CD4-positive, alpha-beta T cell treated with Interleukin-4 for 1 hour (primary cell): ENCODE measurements around the gene DIAPH3.

Experiments used
- DNase-seq, 2 donors: peaks; one replicate each; pipeline ENCODE4 v3.0.0-alpha.2; 2020 to 2022

DIAPH3 gene

DNA sequence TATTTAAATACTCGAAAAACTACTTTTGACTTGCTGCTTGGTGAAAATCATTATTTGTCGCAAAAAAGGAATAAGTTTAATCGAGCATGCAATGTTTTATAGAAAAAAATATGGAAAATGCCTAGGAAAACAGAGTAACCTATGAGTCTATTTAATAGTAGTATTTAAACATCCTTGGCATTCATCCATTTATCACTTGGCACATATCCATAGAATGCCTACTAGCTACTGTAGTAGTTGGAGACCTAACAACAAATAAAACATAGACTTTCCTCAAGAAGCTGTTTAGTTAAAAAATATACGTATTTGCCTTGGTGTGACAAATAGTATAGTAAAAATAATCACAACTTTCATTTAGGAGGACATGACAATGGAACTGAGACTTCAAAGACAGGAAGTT is 302.1 kb downstream of the DIAPH3 start:
- DNase-seq: no peak

DNA sequence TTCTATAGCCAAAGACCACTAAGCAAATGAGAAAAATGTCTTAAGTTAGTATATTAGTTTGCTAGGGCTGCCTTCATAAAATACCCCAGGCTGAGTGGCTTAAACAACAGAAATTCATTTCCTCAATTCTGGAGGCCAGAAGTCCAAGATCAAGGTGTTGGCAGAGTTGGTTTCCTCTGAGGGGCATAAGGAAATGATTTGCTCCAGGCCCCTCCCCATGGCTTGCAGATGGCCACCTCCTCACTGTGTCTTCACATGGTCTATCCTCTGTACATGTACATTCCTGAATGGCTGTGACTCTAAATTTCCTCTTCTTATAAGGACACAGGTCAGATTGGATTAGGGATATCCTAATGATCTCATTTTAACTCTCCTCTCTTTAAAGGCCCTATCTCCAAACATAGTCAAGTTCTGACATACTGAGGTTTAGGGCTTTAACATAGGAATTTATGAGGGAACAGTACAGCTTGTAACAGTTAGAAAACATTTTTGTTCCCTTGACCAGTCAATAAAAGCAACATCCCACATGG is 307.4 kb downstream of the DIAPH3 start:
- DNase-seq: no peak

DNA sequence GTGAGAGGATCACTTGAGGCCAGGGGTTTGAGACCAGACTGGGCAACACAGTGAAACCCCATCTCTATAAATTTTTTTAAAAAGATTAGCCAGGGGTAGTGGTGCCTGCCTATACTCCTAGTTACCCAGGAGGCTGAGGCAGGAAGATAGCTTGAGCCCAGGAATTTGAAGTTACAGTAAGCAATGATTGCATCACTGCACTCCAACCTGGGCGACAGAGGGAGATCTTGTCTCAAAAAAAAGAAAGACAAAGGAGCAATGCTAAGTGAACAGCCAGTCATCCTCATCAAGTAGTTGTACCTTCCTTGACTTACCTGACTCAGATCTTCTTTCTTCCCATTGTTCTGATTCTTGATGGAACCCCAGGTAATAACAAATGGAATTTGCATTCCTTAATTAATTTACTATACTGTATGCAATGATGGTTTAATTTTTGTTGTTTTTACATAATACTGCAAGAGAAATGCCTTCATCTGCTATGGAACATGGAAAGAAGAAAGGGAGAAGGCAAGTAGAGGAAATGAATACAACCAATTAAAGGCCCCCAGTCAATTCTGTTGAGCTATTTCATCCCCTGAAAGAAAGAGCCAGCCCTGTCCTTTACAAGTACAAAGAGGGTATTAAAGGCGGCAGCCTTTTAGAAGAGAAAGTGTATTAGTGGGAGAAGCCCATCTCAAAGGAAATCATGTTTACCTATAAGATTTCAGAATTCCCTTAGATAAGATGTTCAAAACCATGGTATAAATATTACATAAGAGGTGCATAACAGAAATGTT is 316.7 kb downstream of the DIAPH3 start:
- DNase-seq: no peak

DNA sequence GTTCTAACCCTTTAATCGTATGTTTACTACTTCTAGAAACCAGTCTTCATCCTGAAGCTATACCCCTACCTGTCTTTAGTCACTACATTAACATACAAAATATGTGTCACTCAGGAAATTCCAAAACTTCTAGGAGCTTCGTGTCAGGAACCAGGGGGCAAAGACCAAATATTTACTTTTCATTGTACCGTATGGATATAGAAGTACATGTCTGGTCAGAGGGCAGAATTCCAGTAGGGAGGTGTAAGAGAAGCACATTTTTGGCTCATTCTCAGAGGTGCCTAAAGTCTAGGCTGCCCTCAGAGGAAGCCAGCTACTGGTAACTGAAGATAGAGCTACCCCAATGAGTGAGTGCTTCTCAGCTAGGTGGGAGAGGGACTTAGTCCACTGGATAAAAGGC is 320.7 kb downstream of the DIAPH3 start:
- DNase-seq: no peak

DNA sequence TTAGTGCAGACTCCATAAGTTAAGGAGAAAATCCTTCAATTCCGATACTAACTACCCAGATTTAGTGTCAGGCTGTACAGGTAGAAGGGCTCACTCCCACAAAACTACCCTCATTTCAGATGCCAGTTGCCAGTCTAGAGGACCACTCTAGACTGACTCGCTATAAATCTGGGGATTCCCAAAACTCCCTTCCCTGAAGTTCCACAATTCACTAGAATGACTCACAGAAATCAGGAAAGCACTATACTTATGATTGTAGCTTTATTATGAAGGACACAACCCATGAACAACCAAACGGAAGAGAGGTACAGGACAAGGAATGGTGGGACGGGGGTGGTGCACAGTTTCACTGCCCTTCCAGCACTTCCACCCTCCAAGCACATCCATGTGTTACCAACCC is 321.2 kb downstream of the DIAPH3 start:
- DNase-seq: no peak

DNA sequence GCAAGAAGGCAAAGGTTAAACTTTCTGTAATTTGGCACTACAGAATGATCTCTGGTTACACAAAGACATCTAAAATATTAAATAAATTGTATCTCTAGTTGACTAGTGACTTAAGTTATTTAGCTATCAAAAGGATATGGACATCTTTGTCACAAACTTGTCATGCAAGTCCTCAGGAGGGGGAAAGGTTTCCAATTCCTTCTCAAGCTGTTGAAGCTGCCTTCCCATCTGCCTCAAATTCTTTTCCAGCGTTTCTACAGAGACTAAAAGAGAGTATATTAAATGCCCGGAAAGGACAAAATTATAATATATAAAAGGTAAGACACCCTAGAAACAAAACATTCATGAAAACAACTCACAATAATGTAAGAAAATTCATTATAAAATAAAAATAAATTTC is 324.5 kb downstream of the DIAPH3 start:
- DNase-seq: no peak

DNA sequence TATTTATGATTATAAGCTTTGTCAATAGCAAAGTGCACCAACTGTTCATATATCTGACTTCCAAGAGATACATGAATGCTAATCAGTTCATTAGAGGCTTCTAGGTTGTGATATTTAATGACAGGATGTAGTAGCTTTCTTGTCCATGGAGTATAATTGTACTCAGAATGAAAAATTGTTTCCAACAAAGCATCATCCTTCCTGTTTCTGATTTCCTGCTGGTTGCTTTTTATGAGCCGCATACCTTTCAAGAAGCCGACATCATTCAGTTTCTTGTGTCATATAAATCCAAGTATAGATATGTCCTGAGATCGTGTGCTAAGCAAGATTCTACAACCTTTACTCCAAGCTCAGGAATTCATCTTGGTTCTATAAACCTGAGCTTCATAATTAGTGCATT is 326.6 kb downstream of the DIAPH3 start:
- DNase-seq: no peak

DNA sequence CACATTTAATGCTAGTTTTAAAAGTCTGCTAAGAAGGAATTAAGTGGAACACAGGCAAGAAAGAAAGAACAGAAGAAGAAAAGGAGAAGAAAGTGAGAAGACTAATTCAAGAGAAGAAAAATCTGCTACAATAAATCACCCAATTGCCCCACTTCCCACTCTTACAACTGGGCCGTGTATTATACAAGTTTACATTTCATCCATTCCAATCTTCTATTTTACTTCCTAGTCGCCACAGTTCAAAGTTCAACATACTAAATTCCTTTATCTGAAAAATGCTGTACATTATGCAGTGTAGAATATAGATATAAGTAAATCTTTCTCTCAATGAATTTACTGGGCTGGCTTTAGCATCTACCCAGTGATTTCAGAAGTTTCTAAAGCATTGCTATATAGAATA is 328.2 kb downstream of the DIAPH3 start:
- DNase-seq: no peak

DNA sequence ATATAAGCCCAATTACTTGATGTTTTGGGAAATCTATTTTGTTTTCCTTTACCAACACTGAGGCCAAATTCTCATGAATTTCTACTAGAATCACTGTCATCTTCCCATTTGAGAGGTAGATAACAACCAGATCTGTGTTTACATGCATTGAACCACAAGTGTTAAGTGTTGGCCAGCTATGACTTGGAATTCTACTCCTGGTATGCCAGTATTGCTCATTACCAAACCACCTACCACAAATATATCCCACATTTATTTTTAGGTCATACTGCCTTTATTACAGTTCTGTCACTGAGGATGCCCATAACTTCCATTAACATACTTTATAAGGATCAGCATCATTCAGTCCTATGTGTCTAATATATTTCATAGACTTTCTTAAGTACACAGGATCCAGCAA is 328.9 kb downstream of the DIAPH3 start:
- DNase-seq: no peak

DNA sequence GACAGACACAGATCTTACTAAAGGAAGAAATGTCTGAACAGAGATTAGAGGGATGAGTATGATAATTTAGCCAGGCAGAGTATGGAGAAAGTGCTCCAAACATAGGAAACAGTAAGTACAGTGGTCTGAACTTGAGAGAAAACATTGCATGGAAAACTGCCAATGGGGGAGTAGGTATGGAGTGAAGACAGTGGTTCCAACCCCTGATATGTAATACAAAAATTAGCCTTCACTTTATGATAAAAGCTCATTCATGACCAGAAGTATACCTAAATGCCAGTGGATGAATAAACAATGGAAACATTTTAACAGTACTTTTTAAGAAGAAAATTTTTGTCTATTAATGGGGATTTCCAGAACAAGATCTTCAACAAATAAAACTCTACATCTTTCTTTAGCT is 334.0 kb downstream of the DIAPH3 start:
- DNase-seq: no peak

DNA sequence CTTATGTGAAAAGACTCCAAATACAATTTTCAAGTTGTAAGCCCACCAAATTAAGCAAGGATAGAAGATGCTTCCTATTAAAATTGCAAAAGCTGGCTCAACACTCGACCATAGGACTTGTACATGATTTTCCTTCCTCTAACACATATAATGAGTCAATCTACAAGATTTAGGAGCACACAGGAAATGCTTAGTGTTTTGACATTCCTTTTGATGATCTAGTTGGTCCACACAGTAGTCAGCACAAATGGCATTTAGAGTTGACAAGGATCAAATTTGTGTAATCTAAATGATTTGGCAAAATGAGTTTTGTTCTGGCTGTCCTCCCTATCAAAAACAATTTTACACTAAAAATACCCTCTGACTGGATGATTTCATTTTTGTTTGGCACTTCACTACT is 340.2 kb downstream of the DIAPH3 start:
- DNase-seq: no peak

DNA sequence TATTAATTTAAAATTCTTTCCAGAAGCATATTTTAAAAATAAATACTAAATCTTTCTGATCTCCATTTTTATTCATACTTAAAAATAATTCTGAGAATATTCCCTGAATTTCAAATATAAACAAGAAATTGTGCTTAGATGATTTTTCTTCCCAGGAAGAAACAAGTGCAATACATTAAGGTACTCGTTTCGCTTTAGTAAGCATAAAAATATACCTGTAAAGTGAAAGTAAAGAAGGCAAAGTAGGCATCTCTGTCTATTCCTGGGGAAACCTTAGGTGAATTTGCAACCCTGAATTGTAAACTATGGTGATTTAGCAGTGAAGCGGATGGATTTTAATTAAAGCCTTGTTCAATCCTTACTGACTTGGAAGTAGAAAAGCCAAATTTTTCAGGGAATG is 354.2 kb downstream of the DIAPH3 start:
- DNase-seq: no peak

DNA sequence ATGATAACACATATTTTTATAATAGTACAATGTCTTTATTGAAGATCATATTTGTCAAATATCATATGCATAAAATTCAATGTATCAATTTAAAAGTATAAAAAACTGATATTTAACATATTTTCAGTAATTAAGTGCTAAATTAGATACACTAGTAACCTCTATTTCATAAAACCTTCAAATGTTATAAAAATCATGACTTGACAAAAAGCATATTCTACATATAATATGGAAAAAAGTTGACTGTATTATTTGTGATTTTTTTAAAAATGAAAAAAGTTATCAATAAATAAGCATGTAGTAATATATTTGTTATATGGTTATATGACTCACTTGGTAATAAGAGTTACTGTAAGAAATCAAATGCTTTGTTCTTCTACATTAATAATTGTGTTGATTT is 356.9 kb downstream of the DIAPH3 start:
- DNase-seq: no peak

DNA sequence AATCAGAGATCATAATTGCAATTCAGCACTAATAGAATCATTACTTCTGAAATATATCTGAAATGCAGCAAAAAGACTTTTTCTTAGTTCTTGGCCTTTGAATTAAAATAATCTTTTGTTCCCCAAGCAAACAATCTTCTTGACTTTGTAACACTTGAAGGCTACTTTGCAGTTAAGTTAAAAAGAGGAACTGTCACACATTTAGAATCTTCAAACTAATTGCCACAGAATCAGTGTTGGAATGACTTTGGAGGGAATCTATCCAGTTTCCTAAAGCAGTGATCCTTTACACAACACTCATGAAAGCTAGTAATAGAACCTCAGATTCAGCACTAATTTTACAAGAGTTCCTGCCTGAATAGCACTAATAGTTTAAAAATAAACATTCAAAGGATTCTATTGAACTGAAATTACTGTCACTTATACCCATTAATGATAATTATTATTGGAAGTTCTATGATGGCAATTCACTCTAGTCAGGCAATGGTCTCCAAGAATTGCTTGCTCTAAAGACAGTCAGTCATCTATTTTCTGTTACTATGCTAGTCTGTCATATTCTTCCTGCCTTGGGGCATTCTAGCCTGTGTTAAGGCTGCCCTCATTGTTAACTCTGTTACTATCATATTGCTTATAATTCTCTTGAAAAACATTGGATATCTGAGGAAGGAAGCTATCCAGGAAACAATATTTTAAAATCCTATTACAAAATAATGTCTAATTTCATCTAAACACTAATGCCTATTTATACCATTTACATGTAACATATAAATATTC is 362.4 kb downstream of the DIAPH3 start:
- no peak for DNase-seq

DNA sequence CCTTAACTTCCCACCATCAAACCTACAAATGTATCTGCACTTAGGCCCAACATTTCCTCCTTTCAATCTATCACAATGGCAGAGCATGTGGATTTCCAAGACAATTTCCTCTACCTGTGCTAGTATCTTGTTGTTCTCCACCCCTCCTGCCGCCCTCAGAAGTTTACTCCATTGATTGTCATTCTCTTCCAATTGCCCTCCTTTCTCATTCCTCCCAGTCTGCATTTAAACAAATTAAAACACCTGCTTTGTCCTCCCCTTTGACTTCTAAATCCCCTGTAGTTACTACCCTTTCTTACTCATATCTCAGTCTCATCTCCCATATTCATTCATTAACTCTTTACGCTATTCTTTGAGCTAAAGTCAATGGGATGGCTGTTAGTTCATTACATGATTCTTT is 370.6 kb downstream of the DIAPH3 start:
- DNase-seq: no peak

DNA sequence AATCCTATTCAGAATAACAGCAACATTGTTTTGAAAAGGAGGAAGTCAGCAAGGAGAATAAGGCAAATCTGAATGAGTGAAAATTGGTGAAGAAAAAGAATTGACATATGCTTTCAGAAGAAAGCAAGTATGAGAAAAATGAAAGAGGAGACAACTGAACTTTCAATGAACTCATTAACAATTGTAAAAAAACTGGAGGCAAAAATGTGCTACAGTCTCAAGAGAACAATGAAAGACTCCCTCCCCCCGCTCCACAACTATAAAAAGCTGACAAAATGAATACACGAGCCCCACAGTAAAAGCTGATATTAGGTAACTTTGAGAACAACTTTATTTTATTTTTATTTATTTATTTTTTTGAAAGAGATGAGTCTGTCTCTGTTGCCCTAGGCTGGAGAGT is 373.1 kb downstream of the DIAPH3 start:
- no peak for DNase-seq

DNA sequence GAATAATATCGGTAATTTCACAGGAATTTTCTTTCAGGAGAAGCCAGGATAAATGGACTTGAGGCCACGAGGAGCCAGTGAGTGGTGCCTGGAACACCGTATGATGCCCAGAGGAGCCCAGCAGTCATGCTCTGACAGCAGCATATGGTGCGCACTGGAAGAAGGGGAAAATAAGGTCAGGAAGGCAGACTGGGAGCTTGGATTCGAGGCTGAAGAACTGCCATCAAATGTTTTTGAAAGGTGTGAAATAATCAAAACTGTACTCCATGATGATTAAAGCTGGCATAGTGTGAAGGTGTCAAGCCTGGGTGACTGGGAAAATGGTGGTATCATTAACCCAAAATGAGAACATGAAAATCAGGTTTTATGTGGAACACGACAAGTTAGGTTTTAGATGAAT is 374.2 kb downstream of the DIAPH3 start:
- DNase-seq: no peak

DNA sequence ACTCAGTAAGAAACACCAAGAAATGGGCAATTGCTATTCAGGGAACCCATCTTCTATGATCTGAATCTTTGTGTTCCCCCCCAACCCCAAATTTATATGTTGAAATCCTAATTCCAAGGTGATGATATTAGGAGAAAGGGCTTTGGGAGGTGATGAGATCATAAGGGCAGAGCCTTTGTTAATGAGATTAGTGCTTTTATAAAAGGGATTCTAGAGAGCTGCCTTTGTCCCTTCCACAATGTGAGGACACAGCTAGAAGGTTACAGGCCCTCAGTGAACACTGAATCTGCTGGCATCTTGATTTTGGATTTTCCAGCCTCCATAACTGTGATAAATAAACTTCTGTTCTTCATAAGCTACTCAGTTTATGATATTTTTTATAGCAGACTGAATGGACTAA is 376.0 kb downstream of the DIAPH3 start:
- DNase-seq: no peak

DNA sequence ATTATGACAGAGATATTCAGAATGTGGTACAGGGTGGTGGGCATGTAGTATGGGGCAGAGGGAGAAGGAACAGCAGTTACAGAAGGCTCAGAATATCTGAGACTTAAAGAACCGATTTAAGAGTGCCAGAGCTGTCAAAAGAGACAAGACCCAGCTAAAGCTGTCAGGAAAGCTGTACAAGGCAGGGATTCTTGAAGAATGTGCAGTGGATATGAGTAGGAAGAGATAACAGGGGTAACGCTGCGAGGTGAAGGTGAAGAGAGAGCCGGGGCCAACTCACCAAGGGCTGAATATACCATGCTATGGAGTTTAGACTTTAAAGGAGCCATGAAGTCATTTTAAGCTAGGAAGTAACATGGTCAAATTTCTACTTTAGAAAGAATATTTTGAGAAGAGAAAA is 381.0 kb downstream of the DIAPH3 start:
- DNase-seq: no peak

DNA sequence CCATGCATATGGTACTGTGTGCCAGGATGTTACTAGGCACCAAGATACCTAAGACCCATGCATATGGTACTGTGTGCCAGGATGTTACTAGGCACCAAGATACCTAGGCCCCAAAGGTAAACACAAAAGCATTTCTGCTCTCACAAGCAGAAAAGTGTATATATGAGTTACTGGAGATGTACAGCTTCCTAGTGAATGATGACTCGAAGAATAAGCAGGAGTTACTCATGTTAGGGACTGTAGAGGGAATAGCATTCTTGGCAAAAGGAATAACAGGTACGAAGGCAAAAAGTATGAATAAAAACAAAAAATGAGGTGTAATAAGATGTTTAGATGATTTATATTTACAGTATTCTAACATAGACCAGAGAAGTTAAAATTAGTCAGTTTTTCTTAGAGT is 383.7 kb downstream of the DIAPH3 start:
- no peak for DNase-seq

DNA sequence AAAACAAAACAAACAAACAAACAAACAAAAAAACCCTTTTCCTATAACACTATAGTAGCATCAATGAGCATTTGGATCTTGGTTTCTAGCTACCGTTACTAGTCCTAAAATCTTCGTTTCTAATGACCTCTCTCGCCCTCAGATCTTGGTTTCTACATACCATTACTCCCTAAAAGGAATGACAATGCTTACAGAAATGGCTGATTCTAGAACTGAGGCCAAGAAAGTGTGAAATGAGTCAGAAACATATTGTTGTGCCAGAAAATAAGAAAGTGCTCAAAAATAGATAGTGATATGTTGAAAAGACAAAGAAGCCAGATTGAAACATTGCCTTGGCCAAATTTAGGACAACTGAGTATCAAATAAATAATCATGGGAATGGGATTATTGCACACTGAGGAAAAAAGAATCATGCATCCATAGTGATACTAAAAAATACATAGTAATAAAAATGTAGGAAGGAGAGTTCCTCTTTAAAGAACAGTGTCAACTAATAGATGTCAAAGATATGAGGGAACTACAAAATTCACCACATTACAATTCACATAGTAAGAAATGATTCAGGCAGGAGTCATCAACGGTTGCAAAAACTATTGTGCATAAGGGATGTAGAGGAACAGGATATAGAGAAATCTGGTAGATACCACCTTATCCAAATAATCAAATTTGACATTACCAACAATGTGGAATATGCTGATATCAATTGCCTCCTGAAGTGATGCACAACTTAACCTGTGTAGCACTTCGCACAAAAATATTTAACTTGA is 386.6 kb downstream of the DIAPH3 start:
- DNase-seq: no peak

DNA sequence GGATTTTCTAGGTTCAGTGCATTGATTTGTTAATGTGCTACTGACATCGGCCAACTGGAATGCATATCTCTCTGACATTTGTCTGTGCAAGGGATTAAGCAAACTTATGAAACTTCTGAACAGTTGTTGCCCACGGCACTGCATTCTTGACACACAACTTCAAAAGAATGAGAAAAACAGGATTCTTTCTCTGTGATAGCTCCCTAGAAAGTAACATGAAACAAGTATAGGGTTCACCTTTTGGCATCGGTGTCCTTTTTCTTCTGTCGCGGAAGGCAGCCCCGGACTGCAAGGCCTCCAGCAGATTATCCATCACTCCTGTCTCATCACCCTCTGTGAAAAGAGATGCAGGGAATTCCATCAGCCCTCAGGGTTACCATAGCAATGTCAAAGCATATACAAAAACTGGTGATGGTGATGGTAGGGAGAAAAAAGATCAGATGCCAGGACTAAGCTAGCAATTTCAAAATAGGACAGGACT is 389.2 kb downstream of the DIAPH3 start:
- no peak for DNase-seq

DNA sequence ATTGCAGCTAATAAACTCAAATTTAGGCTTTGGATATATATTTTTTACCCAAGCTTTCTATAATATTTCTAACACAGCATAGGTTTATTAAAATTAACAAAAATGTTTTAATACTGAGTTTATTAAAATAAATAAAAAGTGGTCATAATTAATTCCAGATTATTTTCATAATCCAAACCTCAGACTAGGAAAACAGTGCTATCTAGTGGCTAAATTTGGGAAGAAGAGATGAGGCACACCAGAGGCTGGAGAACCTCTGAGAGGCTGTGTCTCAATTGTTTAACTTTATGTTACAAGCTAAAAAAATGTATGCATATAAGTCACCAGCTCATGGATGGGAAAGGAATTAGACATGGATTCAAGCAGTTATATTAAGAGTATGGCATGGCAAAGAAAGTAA is 392.5 kb downstream of the DIAPH3 start:
- DNase-seq: no peak

DNA sequence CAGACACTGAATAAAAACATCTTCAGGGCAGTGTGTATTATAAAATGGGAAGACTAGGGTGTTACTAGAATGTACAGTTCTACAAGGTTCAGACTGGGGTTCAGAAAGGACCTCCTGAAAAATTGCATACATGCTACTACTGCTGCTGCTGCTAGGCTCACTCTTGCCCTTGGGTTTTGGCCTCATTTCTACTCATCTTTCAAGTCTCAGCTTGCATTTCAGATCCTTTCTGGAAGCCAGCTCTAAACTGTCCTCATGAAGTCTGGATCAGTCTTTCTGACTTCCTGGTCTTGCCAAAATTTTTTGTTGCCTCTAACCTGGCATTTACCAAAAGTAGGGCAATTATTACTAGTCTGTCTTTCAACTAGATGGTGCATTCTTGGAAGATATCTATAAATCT is 393.3 kb downstream of the DIAPH3 start:
- DNase-seq: no peak
